ENCODE results near the gene FOCAD. TPM values are rescaled to one million over a fixed set of nuclear protein-coding genes. Genes with fewer than 3 reads are reported as not detected.

FOCAD gene
- total RNA-seq, 1 donor from 2014 or later = 48.2 TPM

DNA sequence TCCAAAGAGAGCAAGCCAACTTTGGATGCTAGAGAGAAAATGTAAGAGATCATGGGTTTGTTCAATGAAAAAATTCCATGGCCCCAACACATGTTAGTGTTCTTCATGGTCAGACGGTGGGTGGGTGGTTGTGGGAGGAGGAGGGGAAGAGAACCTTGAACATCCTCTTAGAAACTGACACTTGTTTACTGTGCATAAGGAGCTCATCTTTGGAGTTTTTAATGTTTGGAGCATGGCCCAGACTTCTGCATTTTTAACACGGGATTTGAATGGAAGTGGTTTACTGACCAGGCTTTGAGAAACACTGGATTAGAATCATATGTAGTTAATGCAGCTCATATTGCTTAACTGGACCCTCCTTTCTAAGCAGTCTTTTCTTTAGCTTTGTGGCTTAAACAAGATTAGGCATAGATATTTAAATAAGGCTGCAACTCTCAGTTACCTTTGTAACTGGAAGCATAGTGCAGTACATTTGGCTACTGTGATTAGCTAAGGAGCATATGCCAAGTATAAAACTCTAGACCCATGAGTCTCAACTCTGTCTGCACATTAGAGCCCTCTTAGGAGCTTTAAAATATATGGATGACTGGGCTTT, 60.1 kb downstream of the FOCAD start:
- H3K4me3 ChIP-seq (ENCODE audit: insufficient read depth, low read depth, low read length) = no peak overlapping the region
- Mint-ChIP-seq H3K9me3 (ENCODE audit: unreplicated experiment) (no peaks in the 10 kb centered on the region), H3K27me3 (ENCODE audit: low read depth, unreplicated experiment) (no peaks in the 10 kb centered on the region), H3K4me1 (ENCODE audit: low read depth, unreplicated experiment) (no peaks in the 10 kb centered on the region), H3K4me3 (ENCODE audit: unreplicated experiment) (no peak overlapping the region), H3K27ac (ENCODE audit: unreplicated experiment) (no peak overlapping the region), H3K36me3 (ENCODE audit: low read depth, unreplicated experiment) (peaks cover 11% of the 10 kb centered on the region)
- no peaks in the 10 kb centered on the region for H3K9me3 ChIP-seq (ENCODE audit: insufficient read depth, low read depth, low read length)
- FAIRE-seq = no peak
- TF ChIP-seq, protein P1, sequence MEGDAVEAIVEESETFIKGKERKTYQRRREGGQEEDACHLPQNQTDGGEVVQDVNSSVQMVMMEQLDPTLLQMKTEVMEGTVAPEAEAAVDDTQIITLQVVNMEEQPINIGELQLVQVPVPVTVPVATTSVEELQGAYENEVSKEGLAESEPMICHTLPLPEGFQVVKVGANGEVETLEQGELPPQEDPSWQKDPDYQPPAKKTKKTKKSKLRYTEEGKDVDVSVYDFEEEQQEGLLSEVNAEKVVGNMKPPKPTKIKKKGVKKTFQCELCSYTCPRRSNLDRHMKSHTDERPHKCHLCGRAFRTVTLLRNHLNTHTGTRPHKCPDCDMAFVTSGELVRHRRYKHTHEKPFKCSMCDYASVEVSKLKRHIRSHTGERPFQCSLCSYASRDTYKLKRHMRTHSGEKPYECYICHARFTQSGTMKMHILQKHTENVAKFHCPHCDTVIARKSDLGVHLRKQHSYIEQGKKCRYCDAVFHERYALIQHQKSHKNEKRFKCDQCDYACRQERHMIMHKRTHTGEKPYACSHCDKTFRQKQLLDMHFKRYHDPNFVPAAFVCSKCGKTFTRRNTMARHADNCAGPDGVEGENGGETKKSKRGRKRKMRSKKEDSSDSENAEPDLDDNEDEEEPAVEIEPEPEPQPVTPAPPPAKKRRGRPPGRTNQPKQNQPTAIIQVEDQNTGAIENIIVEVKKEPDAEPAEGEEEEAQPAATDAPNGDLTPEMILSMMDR (IDR thresholded peaks at IDR 0.05; ENCODE audit: insufficient read depth, low read depth, low read length) = no peak
- TF ChIP-seq EZH2 (IDR thresholded peaks at IDR 0.05; ENCODE audit: insufficient read depth, low read length) = no peak
- no peak overlapping the region for H2AFZ ChIP-seq (ENCODE audit: low read depth, low read length)
- no peak overlapping the region for H3K4me2 ChIP-seq (ENCODE audit: low read length)
- no peaks in the 10 kb centered on the region for H3K4me1 ChIP-seq (ENCODE audit: insufficient read depth, low read length)
- DNase-seq (ENCODE audit: low read depth) = no peak
- no peak overlapping the region for H3K9ac ChIP-seq (ENCODE audit: low read length)
- H3K27ac ChIP-seq (ENCODE audit: low read depth, low read length) = no peak overlapping the region
- peaks cover 9% of the 10 kb centered on the region for H4K20me1 ChIP-seq (ENCODE audit: insufficient read depth, low read length)
- no peaks in the 10 kb centered on the region for H3K27me3 ChIP-seq (ENCODE audit: insufficient read depth, low read length)
- H3K79me2 ChIP-seq (ENCODE audit: insufficient read depth, low read length) = no peaks in the 10 kb centered on the region
- H3K36me3 ChIP-seq (ENCODE audit: insufficient read depth, low read length) = no peaks in the 10 kb centered on the region

DNA sequence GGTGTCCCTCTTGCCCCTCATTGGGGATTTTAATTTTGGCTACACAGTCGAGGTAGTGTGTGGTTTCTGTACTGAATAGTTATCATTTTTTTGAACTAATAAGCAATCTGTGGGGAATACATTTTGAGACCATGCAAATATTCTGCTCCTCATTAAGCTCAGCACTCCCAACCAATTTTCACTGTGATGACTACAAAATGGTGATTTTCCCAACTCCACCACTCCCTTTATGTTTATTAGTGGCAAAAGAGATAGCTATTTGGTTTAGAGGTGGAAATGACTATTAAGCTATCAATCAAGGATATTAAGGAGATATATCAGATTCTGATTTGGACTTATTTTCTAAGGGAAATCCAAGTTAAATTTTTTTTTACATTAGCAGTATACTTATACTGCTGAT, 62.9 kb downstream of the FOCAD start:
- Mint-ChIP-seq H3K4me1 (ENCODE audit: low read depth, unreplicated experiment) (no peaks in the 10 kb centered on the region), H3K9me3 (ENCODE audit: unreplicated experiment) (no peaks in the 10 kb centered on the region), H3K27ac (ENCODE audit: unreplicated experiment) (no peak overlapping the region), H3K36me3 (ENCODE audit: low read depth, unreplicated experiment) (peaks cover 4% of the 10 kb centered on the region), H3K4me3 (ENCODE audit: unreplicated experiment) (no peak overlapping the region), H3K27me3 (ENCODE audit: low read depth, unreplicated experiment) (no peaks in the 10 kb centered on the region)
- DNase-seq (ENCODE audit: low read depth) (no peak), FAIRE-seq (no peak)
- TF ChIP-seq, protein P1 (IDR thresholded peaks at IDR 0.05; ENCODE audit: insufficient read depth, low read depth, low read length) = no peak
- no peak for TF ChIP-seq EZH2 (IDR thresholded peaks at IDR 0.05; ENCODE audit: insufficient read depth, low read length)
- Histone ChIP-seq H3K79me2 (ENCODE audit: insufficient read depth, low read length) (no peaks in the 10 kb centered on the region), H3K9ac (ENCODE audit: low read length) (no peak overlapping the region), H3K36me3 (ENCODE audit: insufficient read depth, low read length) (no peaks in the 10 kb centered on the region), H3K27ac (ENCODE audit: low read depth, low read length) (no peak overlapping the region), H4K20me1 (ENCODE audit: insufficient read depth, low read length) (peaks cover 15% of the 10 kb centered on the region), H3K9me3 (ENCODE audit: insufficient read depth, low read depth, low read length) (no peaks in the 10 kb centered on the region), H3K4me1 (ENCODE audit: insufficient read depth, low read length) (no peaks in the 10 kb centered on the region), H2AFZ (ENCODE audit: low read depth, low read length) (no peak overlapping the region), H3K4me3 (ENCODE audit: insufficient read depth, low read depth, low read length) (no peak overlapping the region), H3K27me3 (ENCODE audit: insufficient read depth, low read length) (no peaks in the 10 kb centered on the region), H3K4me2 (ENCODE audit: low read length) (no peak overlapping the region)

DNA sequence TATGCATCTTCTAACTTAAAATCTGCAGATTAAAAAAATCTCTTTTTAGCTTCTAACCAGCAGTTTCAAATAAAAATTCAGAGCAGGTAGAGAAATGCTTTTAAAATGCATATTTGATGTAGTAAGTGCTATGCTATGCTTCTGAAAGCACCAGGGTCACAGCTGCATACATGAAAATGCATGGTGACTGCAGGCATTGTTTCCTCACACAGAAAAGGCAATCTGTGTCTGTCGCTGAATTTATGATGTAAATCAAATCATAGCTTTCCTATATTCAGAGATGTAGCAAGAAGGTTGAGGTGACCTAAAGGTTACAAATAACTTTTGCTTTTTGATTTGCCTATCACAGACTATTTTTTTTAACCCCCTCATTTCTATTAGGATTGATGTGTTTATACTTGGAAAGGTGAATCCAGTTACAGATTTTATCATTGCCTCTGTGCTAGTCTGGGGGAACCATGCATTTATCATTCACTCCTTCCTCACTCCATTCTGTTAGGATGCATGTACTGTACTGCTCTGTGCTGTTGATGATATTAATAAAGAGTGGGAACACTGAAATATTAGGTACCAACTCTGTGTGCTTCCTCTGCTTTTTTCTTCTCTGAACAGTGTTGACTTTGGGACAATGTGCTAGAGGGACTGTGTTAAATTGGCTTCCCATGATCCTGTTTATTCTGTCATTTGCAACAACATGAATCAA, 65.6 kb downstream of the FOCAD start:
- Histone ChIP-seq H2AFZ (ENCODE audit: low read depth, low read length) (no peak overlapping the region), H3K4me3 (ENCODE audit: insufficient read depth, low read depth, low read length) (no peak overlapping the region), H3K79me2 (ENCODE audit: insufficient read depth, low read length) (no peaks in the 10 kb centered on the region), H3K9me3 (ENCODE audit: insufficient read depth, low read depth, low read length) (no peaks in the 10 kb centered on the region), H3K27me3 (ENCODE audit: insufficient read depth, low read length) (no peaks in the 10 kb centered on the region), H3K4me1 (ENCODE audit: insufficient read depth, low read length) (peaks cover 6% of the 10 kb centered on the region), H3K9ac (ENCODE audit: low read length) (no peak overlapping the region), H3K4me2 (ENCODE audit: low read length) (no peak overlapping the region), H3K27ac (ENCODE audit: low read depth, low read length) (no peak overlapping the region), H3K36me3 (ENCODE audit: insufficient read depth, low read length) (no peaks in the 10 kb centered on the region), H4K20me1 (ENCODE audit: insufficient read depth, low read length) (peaks cover 15% of the 10 kb centered on the region)
- no peak overlapping the region for H3K27ac Mint-ChIP-seq (ENCODE audit: unreplicated experiment)
- H3K4me3 Mint-ChIP-seq (ENCODE audit: unreplicated experiment) = no peak overlapping the region
- no peaks in the 10 kb centered on the region for H3K36me3 Mint-ChIP-seq (ENCODE audit: low read depth, unreplicated experiment)
- TF ChIP-seq EZH2 (IDR thresholded peaks at IDR 0.05; ENCODE audit: insufficient read depth, low read length) = no peak
- TF ChIP-seq, protein P1 (IDR thresholded peaks at IDR 0.05; ENCODE audit: insufficient read depth, low read depth, low read length) = no peak
- FAIRE-seq = no peak
- no peak for DNase-seq (ENCODE audit: low read depth)
- peaks cover 8% of the 10 kb centered on the region for H3K4me1 Mint-ChIP-seq (ENCODE audit: low read depth, unreplicated experiment)
- H3K9me3 Mint-ChIP-seq (ENCODE audit: unreplicated experiment) = no peaks in the 10 kb centered on the region
- H3K27me3 Mint-ChIP-seq (ENCODE audit: low read depth, unreplicated experiment) = no peaks in the 10 kb centered on the region
